IMR-90 (cell line): ENCODE results near the gene CAMK2D. TPM values are rescaled to one million over a fixed set of nuclear protein-coding genes. Genes with fewer than 3 reads are reported as not detected.

Experiments used
- ATAC-seq: fragments of 200-7000 bp; cut with Tn5 transposase; 2 replicates; pipeline ENCODE4 v1.9.1; 2020; ENCODE audit warnings: low read depth, mild to moderate bottlenecking, moderate library complexity
- BruUV-seq: library from RNA; stranded (reverse); fragments of 400-500 nt; replicated peaks from 2 replicates; lab custom pipeline; 2021; lab: Mats Ljungman, UMichigan
- CTCF ChIA-PET: fragments of 300-600 bp; formaldehyde crosslinking; extraction: SDS; loops from one replicate; lab custom pipeline; 2021; ENCODE audit warnings: antibody characterized with exemption; lab: Yijun Ruan, JAX
- POLR2A ChIA-PET: fragments of 300-600 bp; sonication (Branson Sonifier 250); formaldehyde crosslinking; loops from one replicate; lab custom pipeline; 2022; ENCODE audit warnings: antibody characterized with exemption; ENCODE audit not compliant: unreplicated experiment; lab: Charles Lee
- DNase-seq: peaks from one replicate; pipeline ENCODE4 v3.0.0; 2013
- H2AFZ ChIP-seq: replicated peaks from 2 replicates; pipeline ENCODE3; 2013; ENCODE audit warnings: low read length, mild to moderate bottlenecking; ENCODE audit not compliant: poor library complexity
- H2AK5ac ChIP-seq: 2 replicates; pipeline ENCODE4 v1.6.1; 2013; ENCODE audit warnings: low read depth, low read length, inconsistent platforms
- H2AK9ac ChIP-seq: replicated peaks from 2 replicates; pipeline ENCODE3; 2013; ENCODE audit warnings: mild to moderate bottlenecking, low read depth, low read length, moderate library complexity; ENCODE audit not compliant: poor library complexity
- H2BK120ac ChIP-seq: 2 replicates; pipeline ENCODE4 v1.6.1; 2013; ENCODE audit warnings: low read depth, low read length, inconsistent platforms
- H2BK15ac ChIP-seq: 3 replicates; pipeline ENCODE4 v1.6.1; 2013; ENCODE audit warnings: low read depth, low read length, inconsistent platforms
- H2BK20ac ChIP-seq: 2 replicates; pipeline ENCODE4 v1.6.1; 2013; ENCODE audit warnings: low read depth, mild to moderate bottlenecking, inconsistent platforms, low read length, moderate library complexity
- H2BK5ac ChIP-seq: 2 replicates; pipeline ENCODE4 v1.6.1; 2013; ENCODE audit warnings: mild to moderate bottlenecking, low read depth, low read length, inconsistent platforms; ENCODE audit not compliant: poor library complexity, severe bottlenecking
- H3K14ac ChIP-seq: replicated peaks from 2 replicates; pipeline ENCODE4 v1.6.1; 2013; ENCODE audit warnings: low read depth, low read length, inconsistent platforms
- H3K18ac ChIP-seq: 2 replicates; pipeline ENCODE4 v1.6.1; 2013; ENCODE audit warnings: low read depth, low read length, control low read depth
- H3K23ac ChIP-seq: 2 replicates; pipeline ENCODE4 v1.6.1; 2013; ENCODE audit warnings: low read depth, low read length, inconsistent platforms
- H3K27ac ChIP-seq: 2 replicates; pipeline ENCODE4 v1.5.1; 2013; ENCODE audit warnings: mild to moderate bottlenecking, control low read depth, low read length; ENCODE audit not compliant: insufficient read depth
- H3K27me3 ChIP-seq: 2 replicates; pipeline ENCODE4 v1.6.1; 2013; ENCODE audit warnings: low read length; ENCODE audit not compliant: control insufficient read depth, insufficient read depth
- H3K36me3 ChIP-seq: 2 replicates; pipeline ENCODE4 v1.6.1; 2013; ENCODE audit warnings: low read length, mixed read lengths; ENCODE audit not compliant: control insufficient read depth, insufficient read depth
- H3K4ac ChIP-seq: 2 replicates; pipeline ENCODE4 v1.6.1; 2013; ENCODE audit warnings: low read depth, low read length, inconsistent platforms
- H3K4me1 ChIP-seq: 2 replicates; pipeline ENCODE4 v1.6.1; 2013; ENCODE audit warnings: low read length, mixed read lengths; ENCODE audit not compliant: control insufficient read depth, insufficient read depth
- H3K4me2 ChIP-seq: 2 replicates; pipeline ENCODE4 v1.6.1; 2013; ENCODE audit warnings: low read depth, mild to moderate bottlenecking, control low read depth, low read length, moderate library complexity
- H3K4me3 ChIP-seq: 2 replicates; pipeline ENCODE4 v1.5.1; 2013; ENCODE audit warnings: low read depth, mild to moderate bottlenecking, control low read depth, low read length, moderate library complexity; ENCODE audit not compliant: insufficient read depth
- H3K56ac ChIP-seq: 2 replicates; pipeline ENCODE4 v1.6.1; 2013; ENCODE audit warnings: low read length, inconsistent platforms; ENCODE audit not compliant: insufficient read depth; ENCODE audit errors: extremely low read depth
- H3K79me1 ChIP-seq, 2 experiments: 2 replicates each; pipeline ENCODE4 v1.6.1; 2013; ENCODE audit warnings: low read length in 2 of 2, inconsistent platforms in 1 of 2, low read depth in 1 of 2
- H3K9ac ChIP-seq: 2 replicates; pipeline ENCODE4 v1.6.1; 2013; ENCODE audit warnings: low read depth, low read length, control low read depth
- H3K9me1 ChIP-seq: 2 replicates; pipeline ENCODE4 v1.6.1; 2013; ENCODE audit warnings: low read length, inconsistent platforms; ENCODE audit not compliant: insufficient read depth
- H3K9me3 ChIP-seq: 2 replicates; pipeline ENCODE4 v1.6.1; 2013; ENCODE audit warnings: low read length; ENCODE audit not compliant: control insufficient read depth, insufficient read depth
- H4K20me1 ChIP-seq: 2 replicates; pipeline ENCODE4 v1.6.1; 2013; ENCODE audit warnings: low read length, inconsistent platforms; ENCODE audit not compliant: insufficient read depth
- H4K5ac ChIP-seq: 2 replicates; pipeline ENCODE4 v1.6.1; 2013; ENCODE audit warnings: mild to moderate bottlenecking, low read depth, low read length, control low read depth
- H4K8ac ChIP-seq, 2 experiments: 2 replicates each; pipeline ENCODE4 v1.6.1; 2013; ENCODE audit warnings: low read depth in 2 of 2, low read length in 2 of 2, control low read depth in 1 of 2, inconsistent platforms in 1 of 2
- H4K91ac ChIP-seq: 2 replicates; pipeline ENCODE4 v1.6.1; 2013; ENCODE audit warnings: low read depth, low read length, inconsistent platforms; ENCODE audit not compliant: insufficient read depth
- CEBPB ChIP-seq: IDR thresholded peaks from 2 replicates; pipeline ENCODE4 v1.6.1; 2012; ENCODE audit warnings: low read depth, low read length, improper control_type of control experiment
- FOS ChIP-seq: fragments of 150-350 bp; IDR thresholded peaks from 2 replicates; pipeline ENCODE4 v1.6.1; 2016; ENCODE audit warnings: low read depth, low read length
- MAFK ChIP-seq: IDR thresholded peaks from 2 replicates; pipeline ENCODE4 v1.6.1; 2012; ENCODE audit warnings: low read depth, low read length, improper control_type of control experiment
- MXI1 ChIP-seq: IDR thresholded peaks from 2 replicates; pipeline ENCODE4 v1.6.1; 2012; ENCODE audit warnings: low read depth, mild to moderate bottlenecking, low read length, moderate library complexity, borderline replicate concordance
- NFE2L2 ChIP-seq: fragments of 150-350 bp; IDR thresholded peaks from 2 replicates; pipeline ENCODE4 v1.6.1; 2016; ENCODE audit warnings: low read depth, mild to moderate bottlenecking, low read length
- RAD21 ChIP-seq: IDR thresholded peaks from 2 replicates; pipeline ENCODE4 v1.6.1; 2012; ENCODE audit warnings: low read length, improper control_type of control experiment
- RFX5 ChIP-seq: IDR thresholded peaks from 2 replicates; pipeline ENCODE4 v1.8.0; 2012; ENCODE audit warnings: low read depth, mild to moderate bottlenecking, low read length, moderate library complexity
- SMC3 ChIP-seq: fragments of 150-350 bp; IDR thresholded peaks from 2 replicates; pipeline ENCODE4 v1.6.1; 2016; ENCODE audit warnings: low read depth, mild to moderate bottlenecking, antibody characterized with exemption, low read length, moderate library complexity
- WGBS, 2 experiments: methylation state at CpG; one replicate each; pipeline versions ENCODE4 v1.1.5 to v1.1.7; 2013; ENCODE audit warnings: missing lambda C conversion rate in 2 of 2; ENCODE audit not compliant: insufficient read length in 1 of 2; ENCODE audit errors: extremely low coverage in 2 of 2; 5-methylcytosine and 5-hydroxymethylcytosine counted together
- dilution Hi-C: fragments of 300-500 bp; cut with HindIII; formaldehyde crosslinking; loops from one replicate; pipeline ENCODE4 v1.14.3; 2018; ENCODE audit warnings: low sequenced_read_pairs; ENCODE audit not compliant: unreplicated experiment
- in situ Hi-C: fragments of 300-500 bp; cut with MboI; formaldehyde crosslinking; loops from 3 replicates; pipeline ENCODE4 v1.14.3; 2019; ENCODE audit warnings: low sequenced_read_pairs, inconsistent platforms, mixed read lengths
- intact Hi-C: fragments of 100-400 bp; cut with micrococcal nuclease; formaldehyde crosslinking; loops from 2 replicates; pipeline ENCODE4 v1.10.0; 2022
- polyA plus RNA-seq, 3 experiments: library from polyadenylated mRNA; depleted of rRNA; stranded (reverse); fragments of >200 nt; gene quantifications; 2 replicates each; pipeline ENCODE4 v1.2.3, GENCODE V29; 2012; ENCODE audit warnings: low replicate concordance in 1 of 3
- total RNA-seq: library from RNA; depleted of rRNA; stranded (reverse); fragments of >200 nt; gene quantifications from 2 replicates; pipeline ENCODE4 v1.2.3, GENCODE V29; 2012

The CAMK2D gene
- total and polyA plus RNA-seq, 2 of the 4 experiments (the other 2 are of a cell fraction), result 44.6 to 156 TPM

DNA sequence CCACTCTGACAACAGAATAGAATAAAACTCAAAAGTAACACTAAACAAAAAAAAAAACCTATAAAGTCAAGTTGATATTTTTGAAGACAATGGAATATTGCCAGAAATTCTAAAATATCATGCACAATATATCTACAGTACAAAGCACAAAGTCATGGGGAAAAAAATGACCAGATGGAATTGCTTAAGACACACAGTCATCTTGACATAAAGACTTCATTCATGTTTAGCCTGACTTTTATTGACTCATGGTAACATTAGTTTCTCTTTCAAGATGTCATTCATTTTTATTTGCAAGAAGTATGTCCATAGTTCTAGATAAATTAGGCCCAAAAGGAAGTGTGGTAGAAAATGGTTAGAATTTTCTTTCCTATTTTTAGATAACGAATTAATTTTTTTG, 259.1 kb downstream of the CAMK2D start:
- ATAC-seq, result no peak
- peak; percentile 50 for DNase-seq

More for the DNA sequence above, 259.1 kb downstream of the CAMK2D start:
- Histone ChIP-seq H3K4me1 (no peaks in the 10 kb centered on the region; the same call in 1 of the 2 replicates), H3K14ac (no peak overlapping the region), H3K4me2 (no peak overlapping the region), H4K5ac (no peak overlapping the region), H2BK120ac (no peak overlapping the region), H2BK5ac (no peak overlapping the region), H4K91ac (no peak overlapping the region), H3K56ac (no peak overlapping the region), H3K27me3 (no peaks in the 10 kb centered on the region), H2AK5ac (no peak overlapping the region), H3K36me3 (peaks cover 10% of the 10 kb centered on the region), H2AK9ac (no peak overlapping the region), H2BK20ac (no peak overlapping the region), H3K9ac (no peak overlapping the region), H3K4ac (no peak overlapping the region), H3K79me1 (peaks cover 0 to 7% of the 10 kb centered on the region in 2 experiments; a peak in 2 of 4 replicates), H2BK15ac (no peak overlapping the region), H3K9me3 (no peaks in the 10 kb centered on the region), H3K4me3 (no peak overlapping the region), H4K20me1 (no peaks in the 10 kb centered on the region), H3K23ac (no peak overlapping the region), H4K8ac (no peak overlapping the region), H2AFZ (no peak overlapping the region), H3K27ac (no peak overlapping the region), H3K9me1 (no peaks in the 10 kb centered on the region), H3K18ac (no peak overlapping the region)
- ChIA-PET POLR2A (no interaction called here), CTCF (no interaction called here)
- in situ Hi-C loops (no loop called here), intact Hi-C loops (no loop called here), dilution Hi-C loops (no loop called here)
- 100% methylated on average over 1 of the region's 1 CpG; no CpG with 5 or more reads in 1 of the 2 experiments for WGBS, 2 experiments
- BruUV-seq, result no TSS peak
- TF ChIP-seq MXI1 (no peak), RFX5 (no peak), MAFK (no peak), FOS (no peak), SMC3 (no peak), NFE2L2 (no peak), RAD21 (no peak), CEBPB (0 out of 2 replicates have a peak, but pooled peaks have one; percentile 30)
